Liver (tissue), 9 donors: ENCODE results near the gene SPDEF. TPM values are rescaled to one million over a fixed set of nuclear protein-coding genes. Genes with fewer than 3 reads are reported as not detected.

Experiments
- DNase-seq: peaks from one replicate; pipeline ENCODE4 v3.0.0-alpha.2; 2017; ENCODE audit warnings: low spot score
- H3K27ac ChIP-seq, 2 donors: one replicate each; pipeline ENCODE4 v1.7.0; 2013; ENCODE audit warnings: inconsistent platforms in 2 of 2, low read length in 2 of 2, control low read depth in 1 of 2, low read depth in 1 of 2, mild to moderate bottlenecking in 1 of 2
- H3K27me3 ChIP-seq, 4 donors: one replicate each; pipeline versions ENCODE4 v1.6.1 to v1.7.0; 2013; ENCODE audit warnings: low read length in 3 of 4, inconsistent platforms in 1 of 4, mild to moderate bottlenecking in 1 of 4, moderate library complexity in 1 of 4; ENCODE audit not compliant: control insufficient read depth in 4 of 4, insufficient read depth in 4 of 4
- H3K36me3 ChIP-seq, 4 donors: one replicate each; pipeline versions ENCODE4 v1.6.1 to v1.7.0; 2013; ENCODE audit warnings: low read length in 3 of 4, mild to moderate bottlenecking in 3 of 4, low read depth in 1 of 4, moderate library complexity in 1 of 4; ENCODE audit not compliant: control insufficient read depth in 4 of 4, insufficient read depth in 3 of 4
- H3K4me1 ChIP-seq, 4 donors: one replicate each; pipeline versions ENCODE4 v1.6.1 to v1.7.0; 2013; ENCODE audit warnings: low read length in 3 of 4, mild to moderate bottlenecking in 3 of 4, moderate library complexity in 1 of 4; ENCODE audit not compliant: control insufficient read depth in 4 of 4, insufficient read depth in 4 of 4
- H3K4me3 ChIP-seq, 3 donors: one replicate each; pipeline versions ENCODE4 v1.6.1 to v1.7.0; 2013; ENCODE audit warnings: low read length in 3 of 3, control low read depth in 1 of 3, low read depth in 1 of 3, mild to moderate bottlenecking in 1 of 3
- H3K9ac ChIP-seq, 2 donors: one replicate each; pipeline ENCODE4 v1.7.0; 2013; ENCODE audit warnings: low read length in 2 of 2, mild to moderate bottlenecking in 2 of 2, moderate library complexity in 2 of 2, control low read depth in 1 of 2, low read depth in 1 of 2
- H3K9me3 ChIP-seq, 4 donors: one replicate each; pipeline versions ENCODE4 v1.6.1 to v1.7.0; 2013; ENCODE audit warnings: low read length in 3 of 4; ENCODE audit not compliant: control insufficient read depth in 4 of 4
- EGR1 ChIP-seq, 2 donors: IDR thresholded peaks; 2 replicates each; pipeline ENCODE4 v1.6.1; 2016 to 2018; ENCODE audit warnings: antibody characterized with exemption in 2 of 2, low read depth in 2 of 2
- FOXA1 ChIP-seq: IDR thresholded peaks from 2 replicates; pipeline ENCODE4 v1.6.1; 2016; ENCODE audit warnings: antibody characterized with exemption
- FOXA2 ChIP-seq: IDR thresholded peaks from 2 replicates; pipeline ENCODE4 v1.6.1; 2016; ENCODE audit warnings: antibody characterized with exemption
- GABPA ChIP-seq, 2 donors: IDR thresholded peaks in 1 of 2; conservative IDR thresholded peaks in 1 of 2; 2 replicates each; pipeline ENCODE4 v1.6.1; 2016; ENCODE audit warnings: antibody characterized with exemption in 2 of 2, mild to moderate bottlenecking in 1 of 2, moderate library complexity in 1 of 2
- HNF4A ChIP-seq, 2 donors: conservative IDR thresholded peaks; 2 replicates each; pipeline ENCODE4 v1.6.1; 2016; ENCODE audit warnings: antibody characterized with exemption in 2 of 2, mild to moderate bottlenecking in 2 of 2
- HNF4G ChIP-seq: IDR thresholded peaks from 2 replicates; pipeline ENCODE4 v1.6.1; 2016; ENCODE audit warnings: antibody characterized with exemption
- JUND ChIP-seq, 2 donors: IDR thresholded peaks; 2 replicates each; pipeline ENCODE4 v1.6.1; 2016; ENCODE audit warnings: antibody characterized with exemption in 2 of 2
- NR2F2 ChIP-seq: IDR thresholded peaks from 2 replicates; pipeline ENCODE4 v1.6.1; 2016; ENCODE audit warnings: antibody characterized with exemption
- RAD21 ChIP-seq, 2 donors: IDR thresholded peaks; 2 replicates each; pipeline ENCODE4 v1.6.1; 2016; ENCODE audit warnings: antibody characterized with exemption in 2 of 2, mild to moderate bottlenecking in 2 of 2
- RXRA ChIP-seq, 2 donors: IDR thresholded peaks; 2 replicates each; pipeline ENCODE4 v1.6.1; 2017 to 2018; ENCODE audit warnings: antibody characterized with exemption in 2 of 2, mild to moderate bottlenecking in 1 of 2
- SP1 ChIP-seq: IDR thresholded peaks from 2 replicates; pipeline ENCODE4 v1.6.1; 2018; ENCODE audit warnings: antibody characterized with exemption, mild to moderate bottlenecking
- TAF1 ChIP-seq: conservative IDR thresholded peaks from 2 replicates; pipeline ENCODE4 v1.6.1; 2016; ENCODE audit warnings: antibody characterized with exemption, mild to moderate bottlenecking
- YY1 ChIP-seq: IDR thresholded peaks from 2 replicates; pipeline ENCODE4 v1.6.1; 2016; ENCODE audit warnings: antibody characterized with exemption, mild to moderate bottlenecking
- WGBS: extraction: QIAGEN DNeasy Blood & Tissue Kit; methylation state at CpG from one replicate; pipeline ENCODE4 v1.1.7; 2013; 5-methylcytosine and 5-hydroxymethylcytosine counted together
- polyA plus RNA-seq, 2 donors: library from polyadenylated mRNA; stranded (reverse) in 1 of 2; unstranded in 1 of 2; fragments of 200-250 nt in 1 of 2; fragments of >200 nt in 1 of 2; fragmentation: Nextera tagmentation in 1 of 2; extraction: Ambion mirVana in 1 of 2; gene quantifications; one replicate each; pipeline versions ENCODE4 v1.2.1 to v1.2.3, GENCODE V29; 2013 to 2015
- total RNA-seq, 2 donors: library from RNA; depleted of rRNA; stranded (reverse); fragments of >200 nt; gene quantifications; one replicate each; pipeline ENCODE4 v1.2.3, GENCODE V29; 2014
- TF ChIP-seq, protein P1 (sequence below): IDR thresholded peaks from 2 replicates; pipeline ENCODE4 v1.6.1; 2016; ENCODE audit warnings: antibody characterized with exemption
- TF ChIP-seq, protein P2 (sequence below): IDR thresholded peaks from 2 replicates; pipeline ENCODE4 v1.6.1; 2016; ENCODE audit warnings: antibody characterized with exemption
- TF ChIP-seq, protein P3 (sequence below): IDR thresholded peaks from 2 replicates; pipeline ENCODE4 v1.6.1; 2016; ENCODE audit warnings: antibody characterized with exemption
- TF ChIP-seq, protein P4 (sequence below): IDR thresholded peaks from 2 replicates; pipeline ENCODE4 v1.6.1; 2016; ENCODE audit warnings: antibody characterized with exemption, mild to moderate bottlenecking
- TF ChIP-seq, protein P5 (sequence below): fragments of 150-350 bp; IDR thresholded peaks from 2 replicates; pipeline ENCODE4 v1.5.1; 2017; ENCODE audit warnings: improper control_type of control experiment, low read depth, low read length; ENCODE audit not compliant: missing input control
- donor health status: healthy.
- donor health status: healthy.
- donor health status: healthy.
- donor health status: healthy.
- donor health status: healthy.

SPDEF gene
- total and polyA plus RNA-seq, 4 donors: 0.05 to 0.09 TPM; not detected in 2

DNA sequence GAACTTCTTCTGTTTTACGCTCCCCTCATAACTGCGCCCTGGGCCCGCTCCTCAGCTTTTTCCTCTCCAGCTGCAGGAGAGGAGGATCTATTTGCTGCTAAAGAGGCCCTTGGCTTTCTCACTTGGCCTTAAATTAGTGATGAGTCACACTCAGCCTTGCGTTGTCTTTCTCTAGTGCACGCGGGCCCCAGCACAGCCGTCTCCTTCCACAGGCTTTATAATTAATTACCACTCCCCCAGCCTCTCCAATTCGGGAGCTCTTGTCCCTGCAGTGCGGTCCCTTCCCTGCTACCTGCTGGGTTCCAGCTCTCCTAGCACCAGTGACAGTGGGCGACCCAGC, 65.1 kb downstream of the SPDEF start (continued):
- TF ChIP-seq, protein P1, sequence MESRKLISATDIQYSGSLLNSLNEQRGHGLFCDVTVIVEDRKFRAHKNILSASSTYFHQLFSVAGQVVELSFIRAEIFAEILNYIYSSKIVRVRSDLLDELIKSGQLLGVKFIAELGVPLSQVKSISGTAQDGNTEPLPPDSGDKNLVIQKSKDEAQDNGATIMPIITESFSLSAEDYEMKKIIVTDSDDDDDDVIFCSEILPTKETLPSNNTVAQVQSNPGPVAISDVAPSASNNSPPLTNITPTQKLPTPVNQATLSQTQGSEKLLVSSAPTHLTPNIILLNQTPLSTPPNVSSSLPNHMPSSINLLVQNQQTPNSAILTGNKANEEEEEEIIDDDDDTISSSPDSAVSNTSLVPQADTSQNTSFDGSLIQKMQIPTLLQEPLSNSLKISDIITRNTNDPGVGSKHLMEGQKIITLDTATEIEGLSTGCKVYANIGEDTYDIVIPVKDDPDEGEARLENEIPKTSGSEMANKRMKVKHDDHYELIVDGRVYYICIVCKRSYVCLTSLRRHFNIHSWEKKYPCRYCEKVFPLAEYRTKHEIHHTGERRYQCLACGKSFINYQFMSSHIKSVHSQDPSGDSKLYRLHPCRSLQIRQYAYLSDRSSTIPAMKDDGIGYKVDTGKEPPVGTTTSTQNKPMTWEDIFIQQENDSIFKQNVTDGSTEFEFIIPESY: no peak
- TF ChIP-seq JUND (IDR thresholded peaks at IDR 0.05): no peak

DNA sequence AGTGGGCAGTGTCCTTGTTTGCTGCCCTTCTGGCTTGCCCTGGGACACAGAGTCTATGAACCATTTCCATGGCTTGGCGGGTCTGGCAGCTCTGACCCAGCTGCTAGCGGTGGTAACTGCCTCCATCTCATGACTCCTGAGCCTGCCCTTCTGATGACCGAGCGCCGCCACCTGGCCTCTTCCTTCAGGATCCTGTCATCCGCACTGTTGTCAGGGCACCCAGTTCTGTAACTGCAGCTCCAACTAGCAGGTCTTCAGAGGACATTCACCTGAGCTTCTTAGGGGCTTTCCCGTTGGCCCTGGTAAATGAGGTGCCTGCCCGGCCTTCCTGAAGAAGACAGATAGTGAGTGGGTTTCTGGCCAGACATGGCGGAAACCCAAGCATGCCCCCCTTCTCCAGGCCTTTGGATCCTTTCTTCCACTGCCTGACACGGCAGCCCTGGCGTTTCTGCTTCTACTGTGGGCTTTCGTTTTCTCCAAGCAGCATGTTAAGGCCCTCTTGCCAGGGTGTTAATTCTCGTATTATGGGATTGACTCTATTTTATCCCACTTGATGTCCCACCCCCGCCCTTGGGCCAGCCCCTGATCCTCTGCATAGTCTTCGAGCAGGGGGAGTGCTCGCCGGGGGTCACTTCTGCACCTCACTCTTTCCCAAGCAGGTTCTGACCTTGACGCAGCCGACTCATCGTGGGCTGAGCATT, 65.6 kb downstream of the SPDEF start:
- no peak for DNase-seq
- H3K27me3 ChIP-seq: no peaks in the 10 kb centered on the region
- no peaks in the 10 kb centered on the region for H3K36me3 ChIP-seq
- no peak overlapping the region for H3K27ac ChIP-seq
- H3K4me3 ChIP-seq: no peak overlapping the region
- no peaks in the 10 kb centered on the region for H3K4me1 ChIP-seq
- H3K9me3 ChIP-seq: no peaks in the 10 kb centered on the region
- no peak overlapping the region for H3K9ac ChIP-seq
- 88% methylated on average over 20 of the region's 20 CpGs for WGBS
- TF ChIP-seq HNF4A (conservative IDR thresholded peaks at IDR 0.05) (no peak), FOXA1 (no peak), GABPA (IDR thresholded peaks at IDR 0.05 in 1 of 2, conservative IDR thresholded peaks at IDR 0.05 in 1 of 2) (no peak), RXRA (IDR thresholded peaks at IDR 0.05) (no peak), JUND (IDR thresholded peaks at IDR 0.05) (no peak), RAD21 (IDR thresholded peaks at IDR 0.05) (no peak), EGR1 (IDR thresholded peaks at IDR 0.05; ENCODE audit: low read depth in 2 of 2) (no peak), HNF4G (no peak), NR2F2 (no peak), TAF1 (no peak), FOXA2 (no peak), SP1 (no peak), YY1 (no peak)
- TF ChIP-seq, protein P2, sequence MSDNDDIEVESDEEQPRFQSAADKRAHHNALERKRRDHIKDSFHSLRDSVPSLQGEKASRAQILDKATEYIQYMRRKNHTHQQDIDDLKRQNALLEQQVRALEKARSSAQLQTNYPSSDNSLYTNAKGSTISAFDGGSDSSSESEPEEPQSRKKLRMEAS: no peak
- TF ChIP-seq, protein P3, sequence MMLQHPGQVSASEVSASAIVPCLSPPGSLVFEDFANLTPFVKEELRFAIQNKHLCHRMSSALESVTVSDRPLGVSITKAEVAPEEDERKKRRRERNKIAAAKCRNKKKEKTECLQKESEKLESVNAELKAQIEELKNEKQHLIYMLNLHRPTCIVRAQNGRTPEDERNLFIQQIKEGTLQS: no peak
- TF ChIP-seq, protein P4, sequence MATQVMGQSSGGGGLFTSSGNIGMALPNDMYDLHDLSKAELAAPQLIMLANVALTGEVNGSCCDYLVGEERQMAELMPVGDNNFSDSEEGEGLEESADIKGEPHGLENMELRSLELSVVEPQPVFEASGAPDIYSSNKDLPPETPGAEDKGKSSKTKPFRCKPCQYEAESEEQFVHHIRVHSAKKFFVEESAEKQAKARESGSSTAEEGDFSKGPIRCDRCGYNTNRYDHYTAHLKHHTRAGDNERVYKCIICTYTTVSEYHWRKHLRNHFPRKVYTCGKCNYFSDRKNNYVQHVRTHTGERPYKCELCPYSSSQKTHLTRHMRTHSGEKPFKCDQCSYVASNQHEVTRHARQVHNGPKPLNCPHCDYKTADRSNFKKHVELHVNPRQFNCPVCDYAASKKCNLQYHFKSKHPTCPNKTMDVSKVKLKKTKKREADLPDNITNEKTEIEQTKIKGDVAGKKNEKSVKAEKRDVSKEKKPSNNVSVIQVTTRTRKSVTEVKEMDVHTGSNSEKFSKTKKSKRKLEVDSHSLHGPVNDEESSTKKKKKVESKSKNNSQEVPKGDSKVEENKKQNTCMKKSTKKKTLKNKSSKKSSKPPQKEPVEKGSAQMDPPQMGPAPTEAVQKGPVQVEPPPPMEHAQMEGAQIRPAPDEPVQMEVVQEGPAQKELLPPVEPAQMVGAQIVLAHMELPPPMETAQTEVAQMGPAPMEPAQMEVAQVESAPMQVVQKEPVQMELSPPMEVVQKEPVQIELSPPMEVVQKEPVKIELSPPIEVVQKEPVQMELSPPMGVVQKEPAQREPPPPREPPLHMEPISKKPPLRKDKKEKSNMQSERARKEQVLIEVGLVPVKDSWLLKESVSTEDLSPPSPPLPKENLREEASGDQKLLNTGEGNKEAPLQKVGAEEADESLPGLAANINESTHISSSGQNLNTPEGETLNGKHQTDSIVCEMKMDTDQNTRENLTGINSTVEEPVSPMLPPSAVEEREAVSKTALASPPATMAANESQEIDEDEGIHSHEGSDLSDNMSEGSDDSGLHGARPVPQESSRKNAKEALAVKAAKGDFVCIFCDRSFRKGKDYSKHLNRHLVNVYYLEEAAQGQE: no peak
- TF ChIP-seq, protein P1: no peak
- TF ChIP-seq, protein P5, sequence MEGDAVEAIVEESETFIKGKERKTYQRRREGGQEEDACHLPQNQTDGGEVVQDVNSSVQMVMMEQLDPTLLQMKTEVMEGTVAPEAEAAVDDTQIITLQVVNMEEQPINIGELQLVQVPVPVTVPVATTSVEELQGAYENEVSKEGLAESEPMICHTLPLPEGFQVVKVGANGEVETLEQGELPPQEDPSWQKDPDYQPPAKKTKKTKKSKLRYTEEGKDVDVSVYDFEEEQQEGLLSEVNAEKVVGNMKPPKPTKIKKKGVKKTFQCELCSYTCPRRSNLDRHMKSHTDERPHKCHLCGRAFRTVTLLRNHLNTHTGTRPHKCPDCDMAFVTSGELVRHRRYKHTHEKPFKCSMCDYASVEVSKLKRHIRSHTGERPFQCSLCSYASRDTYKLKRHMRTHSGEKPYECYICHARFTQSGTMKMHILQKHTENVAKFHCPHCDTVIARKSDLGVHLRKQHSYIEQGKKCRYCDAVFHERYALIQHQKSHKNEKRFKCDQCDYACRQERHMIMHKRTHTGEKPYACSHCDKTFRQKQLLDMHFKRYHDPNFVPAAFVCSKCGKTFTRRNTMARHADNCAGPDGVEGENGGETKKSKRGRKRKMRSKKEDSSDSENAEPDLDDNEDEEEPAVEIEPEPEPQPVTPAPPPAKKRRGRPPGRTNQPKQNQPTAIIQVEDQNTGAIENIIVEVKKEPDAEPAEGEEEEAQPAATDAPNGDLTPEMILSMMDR: no peak
